ENCODE measurements around the gene TNP1. TPM values are rescaled to one million over a fixed set of nuclear protein-coding genes. Genes with fewer than 3 reads are reported as not detected.

The TNP1 gene
- total and polyA plus RNA-seq, 2 experiments from 2014 or later = not detected

DNA sequence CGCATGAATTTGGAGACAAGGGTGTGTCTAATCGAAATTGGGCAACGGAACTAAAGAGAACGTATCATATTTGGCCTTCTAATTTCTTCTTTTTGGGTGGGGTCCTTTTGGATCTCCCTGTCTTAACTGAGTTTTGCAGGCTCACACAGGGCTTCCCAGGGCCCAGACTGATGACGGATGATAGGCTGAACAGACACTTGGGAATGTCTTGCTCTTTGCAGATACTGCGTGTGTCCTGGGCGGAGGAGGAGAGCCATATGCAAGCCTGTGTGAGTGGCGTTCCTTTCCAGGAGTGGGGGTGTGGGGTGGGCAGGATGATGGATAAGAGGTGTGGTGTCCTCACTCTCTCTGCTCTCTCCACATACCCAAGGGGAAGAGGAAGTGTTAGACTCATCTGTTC, 40.1 kb downstream of the TNP1 start:
- Histone ChIP-seq H3K9me2 (replicated peaks; ENCODE audit: insufficient read depth) (no peaks in the 10 kb centered on the region), H3K27ac (no peak overlapping the region), H4K20me1 (ENCODE audit: insufficient read depth, poor library complexity, severe bottlenecking) (no peaks in the 10 kb centered on the region), H3K36me3 (replicated peaks; ENCODE audit: insufficient read depth, low read depth) (no peaks in the 10 kb centered on the region), H3K27me3 (no peaks in the 10 kb centered on the region), H3K4me3 (no peak overlapping the region), H3K79me2 (no peaks in the 10 kb centered on the region), H3K9me3 (ENCODE audit: low read depth) (no peaks in the 10 kb centered on the region), H3K4me2 (no peak overlapping the region), H2AFZ (no peak overlapping the region), H3K4me1 (ENCODE audit: insufficient read depth) (no peaks in the 10 kb centered on the region)
- no peak for TF ChIP-seq EZH2 (IDR thresholded peaks at IDR 0.05; ENCODE audit: borderline replicate concordance)
- WGBS (ENCODE audit: low lambda C conversion rate, missing lambda C conversion rate) = 88% methylated on average over 8 of the region's 8 CpGs
- no peak for DNase-seq (ENCODE audit: low spot score)

DNA sequence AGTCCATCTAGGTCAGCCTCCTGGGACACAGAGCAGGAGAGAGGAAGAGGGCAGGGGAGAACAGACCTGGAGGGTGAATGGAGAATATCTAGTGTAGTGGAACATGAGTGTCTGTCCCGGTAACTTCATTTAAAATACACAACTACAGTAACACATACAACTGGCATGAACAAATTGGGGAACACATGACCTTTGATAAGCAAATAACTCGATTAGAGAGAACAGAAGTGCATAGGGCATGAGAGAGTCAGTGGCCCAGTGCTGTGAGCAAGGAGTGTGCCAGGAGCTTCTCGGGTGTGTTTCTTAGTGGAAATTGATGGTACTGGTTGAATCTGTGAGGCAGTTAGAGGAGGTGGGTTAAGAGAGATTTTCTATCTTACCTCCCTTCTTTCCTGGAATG, 40.8 kb downstream of the TNP1 start:
- TF ChIP-seq EZH2 (IDR thresholded peaks at IDR 0.05; ENCODE audit: borderline replicate concordance) (no peak), EZH2phosphoT487 (IDR thresholded peaks at IDR 0.05; ENCODE audit: low read depth, severe bottlenecking, unreplicated experiment) (no peak)
- TF ChIP-seq, protein P1, sequence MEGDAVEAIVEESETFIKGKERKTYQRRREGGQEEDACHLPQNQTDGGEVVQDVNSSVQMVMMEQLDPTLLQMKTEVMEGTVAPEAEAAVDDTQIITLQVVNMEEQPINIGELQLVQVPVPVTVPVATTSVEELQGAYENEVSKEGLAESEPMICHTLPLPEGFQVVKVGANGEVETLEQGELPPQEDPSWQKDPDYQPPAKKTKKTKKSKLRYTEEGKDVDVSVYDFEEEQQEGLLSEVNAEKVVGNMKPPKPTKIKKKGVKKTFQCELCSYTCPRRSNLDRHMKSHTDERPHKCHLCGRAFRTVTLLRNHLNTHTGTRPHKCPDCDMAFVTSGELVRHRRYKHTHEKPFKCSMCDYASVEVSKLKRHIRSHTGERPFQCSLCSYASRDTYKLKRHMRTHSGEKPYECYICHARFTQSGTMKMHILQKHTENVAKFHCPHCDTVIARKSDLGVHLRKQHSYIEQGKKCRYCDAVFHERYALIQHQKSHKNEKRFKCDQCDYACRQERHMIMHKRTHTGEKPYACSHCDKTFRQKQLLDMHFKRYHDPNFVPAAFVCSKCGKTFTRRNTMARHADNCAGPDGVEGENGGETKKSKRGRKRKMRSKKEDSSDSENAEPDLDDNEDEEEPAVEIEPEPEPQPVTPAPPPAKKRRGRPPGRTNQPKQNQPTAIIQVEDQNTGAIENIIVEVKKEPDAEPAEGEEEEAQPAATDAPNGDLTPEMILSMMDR (IDR thresholded peaks at IDR 0.05; ENCODE audit: poor library complexity) = no peak

DNA sequence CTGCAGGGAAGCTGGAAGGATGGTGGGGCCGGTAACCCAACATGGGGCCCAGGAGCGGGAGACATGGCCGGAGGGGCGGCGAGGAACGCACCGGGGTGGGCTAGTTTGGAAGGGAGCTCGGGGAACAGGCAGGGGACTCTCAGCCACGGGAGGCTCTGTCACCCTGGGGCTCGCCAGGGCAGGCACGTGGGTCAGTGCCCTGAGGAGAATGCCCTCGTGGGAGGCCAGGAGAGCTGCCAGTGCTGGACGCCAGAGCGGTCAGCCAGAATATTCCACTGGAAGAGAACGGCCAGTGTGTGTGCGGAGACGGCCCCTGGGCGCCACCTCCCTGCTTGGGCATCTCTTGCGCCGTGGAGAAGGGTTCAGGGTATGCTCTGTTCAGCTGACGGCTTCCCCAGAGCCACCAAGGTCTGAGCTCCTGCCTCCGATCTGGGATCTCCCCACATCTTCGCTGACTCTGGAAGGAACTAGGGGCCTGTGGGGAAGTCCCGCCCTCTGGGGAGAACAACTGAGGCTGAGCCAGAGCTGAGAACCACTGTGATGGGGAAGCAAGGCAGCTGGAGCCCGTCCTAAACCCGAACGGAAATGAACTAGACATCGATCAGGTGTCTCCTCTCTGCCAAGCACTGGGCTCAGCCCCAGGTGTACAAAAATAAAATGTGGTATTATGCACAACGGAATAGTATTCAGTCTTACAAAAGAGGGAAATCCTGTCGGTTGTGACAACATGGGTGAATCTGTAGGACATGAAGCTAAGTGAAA, 49.3 kb downstream of the TNP1 start:
- Histone ChIP-seq H3K9me2 (replicated peaks; ENCODE audit: insufficient read depth) (no peaks in the 10 kb centered on the region), H3K4me1 (ENCODE audit: insufficient read depth) (no peaks in the 10 kb centered on the region), H3K4me2 (no peak overlapping the region), H3K27me3 (no peaks in the 10 kb centered on the region), H4K20me1 (ENCODE audit: insufficient read depth, poor library complexity, severe bottlenecking) (no peaks in the 10 kb centered on the region), H3K79me2 (no peaks in the 10 kb centered on the region), H3K4me3 (no peak overlapping the region), H3K9me3 (ENCODE audit: low read depth) (no peaks in the 10 kb centered on the region), H3K27ac (no peak overlapping the region), H3K36me3 (replicated peaks; ENCODE audit: insufficient read depth, low read depth) (no peaks in the 10 kb centered on the region), H2AFZ (no peak overlapping the region)
- WGBS (ENCODE audit: low lambda C conversion rate, missing lambda C conversion rate) = 95% methylated on average over 22 of the region's 30 CpGs
- TF ChIP-seq EZH2 (IDR thresholded peaks at IDR 0.05; ENCODE audit: borderline replicate concordance) (no peak), EZH2phosphoT487 (IDR thresholded peaks at IDR 0.05; ENCODE audit: low read depth, severe bottlenecking, unreplicated experiment) (no peak)
- TF ChIP-seq, protein P1 (IDR thresholded peaks at IDR 0.05; ENCODE audit: poor library complexity) = no peak
- DNase-seq (ENCODE audit: low spot score) = no peak

More for the DNA sequence above, 40.8 kb downstream of the TNP1 start:
- Histone ChIP-seq H3K9me2 (replicated peaks; ENCODE audit: insufficient read depth) (no peaks in the 10 kb centered on the region), H2AFZ (no peak overlapping the region), H3K4me2 (no peak overlapping the region), H3K27me3 (no peaks in the 10 kb centered on the region), H3K36me3 (replicated peaks; ENCODE audit: insufficient read depth, low read depth) (no peaks in the 10 kb centered on the region), H3K4me1 (ENCODE audit: insufficient read depth) (no peaks in the 10 kb centered on the region), H3K79me2 (no peaks in the 10 kb centered on the region), H3K27ac (no peak overlapping the region), H4K20me1 (ENCODE audit: insufficient read depth, poor library complexity, severe bottlenecking) (no peaks in the 10 kb centered on the region), H3K4me3 (no peak overlapping the region), H3K9me3 (ENCODE audit: low read depth) (no peaks in the 10 kb centered on the region)
- WGBS (ENCODE audit: low lambda C conversion rate, missing lambda C conversion rate) = 84% methylated on average over 3 of the region's 3 CpGs
- no peak for DNase-seq (ENCODE audit: low spot score)

Other genes starting within 250 kb of the TNP1 start
- gene IGFBP2, start 226.6 kb downstream of the TNP1 start, total RNA-seq = 163 and 231 TPM in 2 replicates
- 338 and 351 TPM in 2 replicates for gene IGFBP2, start 226.6 kb downstream of the TNP1 start, polyA plus RNA-seq
- 190 and 232 TPM in 2 replicates for gene IGFBP5, start 164.5 kb downstream of the TNP1 start, total RNA-seq
- 113 TPM in 2 replicates for gene IGFBP5, start 164.5 kb downstream of the TNP1 start, polyA plus RNA-seq

All from hepatocyte (in vitro differentiated cells).